GM21723 (cell line): Measurements from ENCODE around the gene ZNF630.
A peak's percentile ranks its signal among the peaks of the same experiment; 100 is the strongest.
"Not testable (repeated sequence)": the region's sequence is repeated elsewhere in the genome, so short reads cannot be mapped to it uniquely, and the experiment has no call there.

Experiments used
- ATAC-seq: cut with Tn5 transposase; IDR thresholded peaks from one replicate; pipeline ENCODE4 v1.9.1; 2021; ENCODE audit warnings: mild to moderate bottlenecking, moderate library complexity; ENCODE audit not compliant: unreplicated experiment

The ZNF630 gene

DNA sequence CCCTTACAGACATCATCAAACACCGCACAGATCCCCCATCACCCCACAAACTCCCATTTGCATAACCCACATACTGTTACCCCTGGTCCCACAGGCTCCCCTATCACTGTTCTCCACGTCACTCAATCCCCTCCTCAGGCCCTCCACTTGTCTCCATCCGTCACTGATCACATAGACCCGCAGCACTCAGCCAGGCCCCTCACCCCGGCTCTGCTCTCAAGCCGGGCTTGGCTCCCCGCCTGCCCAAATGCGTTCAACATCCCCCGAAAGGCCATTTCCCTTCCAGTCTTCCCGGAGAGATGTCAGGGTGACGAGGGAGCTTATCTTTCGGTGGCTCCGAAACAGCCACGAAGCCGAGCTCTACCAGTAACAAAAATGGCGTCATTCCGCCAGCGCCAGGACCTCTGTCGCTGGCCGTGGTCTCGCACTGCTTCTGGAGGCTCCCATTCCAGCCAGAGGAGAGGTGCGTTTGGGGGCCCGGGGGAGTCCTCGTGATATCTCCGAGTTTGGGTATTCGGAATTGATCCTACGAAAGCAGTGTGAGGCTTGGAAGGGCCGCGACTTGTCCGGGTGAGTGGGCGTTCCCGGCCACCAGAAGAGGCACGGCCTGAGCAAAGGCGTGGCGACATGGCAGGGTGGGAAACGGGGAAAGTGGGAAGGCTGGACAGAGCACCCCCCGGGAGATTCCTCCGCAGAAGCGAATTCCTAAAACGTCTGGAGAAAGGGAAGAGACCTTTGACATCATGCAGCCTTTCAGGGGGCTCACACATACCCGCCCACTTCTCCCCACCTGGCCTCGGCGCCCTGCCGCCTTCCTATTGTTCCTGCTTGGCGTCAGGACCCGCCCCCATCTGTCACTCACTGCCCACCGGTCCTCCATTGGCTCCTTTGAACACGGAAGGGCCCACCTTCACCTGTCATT, at the start of gene ZNF630:
ZNF630 (minus strand) TSS at position 577 of the 922 bp plus-strand sequence. CDS start 4,754 bp downstream, outside the sequence.
- peak; percentile 93 for ATAC-seq

DNA sequence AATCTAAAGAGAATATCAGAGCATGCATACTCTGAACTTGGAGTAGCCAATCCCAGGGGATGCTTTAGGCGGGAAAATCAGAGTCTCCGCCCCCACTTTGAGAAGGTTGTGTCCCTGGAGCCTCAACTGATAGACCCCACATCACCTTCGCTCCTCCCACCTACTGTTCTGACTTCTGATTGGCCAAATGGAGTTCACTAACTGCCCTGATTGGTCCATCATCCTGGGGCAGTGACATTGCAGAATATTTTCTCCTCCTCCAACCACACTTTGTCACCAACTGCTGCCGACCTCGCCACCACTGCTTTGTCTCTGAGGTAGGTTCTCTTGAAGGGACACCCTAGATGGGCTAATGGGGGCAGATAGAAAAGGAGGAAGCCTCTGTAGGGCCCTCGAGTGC, 36.3 kb upstream of the ZNF630 start:
- ATAC-seq = no peak

DNA sequence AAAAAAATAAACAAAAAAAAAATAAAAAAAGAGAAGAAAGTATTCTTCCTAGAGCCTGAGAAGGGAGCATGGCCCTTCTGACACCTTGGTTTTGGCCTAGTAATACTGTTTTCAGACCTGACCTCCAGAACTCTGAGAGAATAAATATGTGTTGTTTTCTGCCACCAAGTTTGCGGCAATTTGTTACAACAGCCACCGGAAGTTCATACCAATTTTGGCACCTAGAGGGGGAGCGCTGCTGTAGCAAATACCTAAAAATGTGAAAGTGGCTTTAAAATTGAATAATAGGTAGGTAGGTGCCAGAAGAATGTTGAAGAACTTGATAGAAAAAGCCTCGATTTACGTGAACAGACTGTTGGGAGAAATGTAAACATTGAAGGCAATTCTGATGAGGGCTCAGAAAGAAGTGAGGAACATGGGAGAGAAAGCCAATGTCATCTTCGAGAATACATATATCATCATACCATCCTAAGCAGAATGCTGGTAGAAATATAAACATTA, 31.5 kb upstream of the ZNF630 start:
- ATAC-seq = no peak

DNA sequence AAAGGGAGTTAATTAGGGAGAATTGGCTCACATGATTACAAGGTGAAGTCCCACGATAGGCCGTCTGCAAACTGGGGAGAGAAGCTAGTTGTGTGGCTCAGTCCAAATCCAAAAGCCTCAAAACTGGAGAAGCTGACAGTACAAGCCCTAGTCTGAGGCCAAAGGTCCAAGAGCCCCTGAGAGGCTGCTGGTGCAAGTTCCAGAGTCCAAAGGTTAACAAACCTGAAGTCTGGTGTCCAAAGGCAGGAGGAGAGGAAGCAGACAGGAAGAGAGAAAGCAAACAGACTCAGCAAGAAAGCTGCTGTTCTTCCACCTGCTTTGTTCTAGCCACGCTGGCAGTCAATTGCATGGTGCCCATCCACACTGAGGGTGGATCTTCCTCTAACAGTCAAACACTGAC, 30.0 kb upstream of the ZNF630 start:
- ATAC-seq = no peak

DNA sequence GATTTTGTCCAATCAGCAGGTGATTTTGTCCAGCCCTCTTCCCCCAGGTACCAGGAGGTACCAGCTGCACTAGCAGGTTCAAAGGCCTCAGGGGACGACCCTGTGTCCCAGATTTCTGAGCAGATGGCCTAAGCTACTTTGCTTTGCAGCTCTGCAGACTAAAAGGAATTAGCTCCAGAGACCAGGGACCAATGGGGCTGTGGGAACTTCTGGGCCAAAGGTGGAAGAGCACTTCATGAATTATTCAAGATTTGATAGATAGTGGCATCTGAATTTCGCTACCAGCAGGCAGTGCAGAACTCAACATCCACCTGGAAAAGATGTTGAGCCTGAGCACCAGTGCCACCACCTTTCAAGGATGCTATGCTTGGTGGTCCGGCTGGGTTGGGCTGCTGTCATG, 21.1 kb upstream of the ZNF630 start:
- ATAC-seq = not testable (repeated sequence)

DNA sequence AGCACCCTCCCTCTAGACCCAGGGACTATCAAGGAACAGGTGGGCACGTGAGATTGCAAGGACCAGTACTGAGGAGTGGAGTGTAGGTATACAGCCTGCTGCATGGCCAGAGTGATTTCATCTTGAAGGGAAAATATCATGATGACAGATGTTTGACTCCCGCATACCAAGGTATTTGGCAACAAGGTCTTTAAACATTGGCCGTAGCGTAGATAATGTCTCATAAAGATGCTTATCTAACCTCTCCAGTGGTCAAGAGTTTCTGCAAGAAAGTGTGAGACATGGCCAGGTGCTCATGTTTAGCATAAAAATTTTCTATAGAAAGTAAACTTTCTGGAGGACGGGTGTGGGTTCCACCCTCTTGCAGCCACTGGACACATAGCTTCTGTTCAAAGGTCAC, 18.7 kb upstream of the ZNF630 start:
- ATAC-seq = no peak

DNA sequence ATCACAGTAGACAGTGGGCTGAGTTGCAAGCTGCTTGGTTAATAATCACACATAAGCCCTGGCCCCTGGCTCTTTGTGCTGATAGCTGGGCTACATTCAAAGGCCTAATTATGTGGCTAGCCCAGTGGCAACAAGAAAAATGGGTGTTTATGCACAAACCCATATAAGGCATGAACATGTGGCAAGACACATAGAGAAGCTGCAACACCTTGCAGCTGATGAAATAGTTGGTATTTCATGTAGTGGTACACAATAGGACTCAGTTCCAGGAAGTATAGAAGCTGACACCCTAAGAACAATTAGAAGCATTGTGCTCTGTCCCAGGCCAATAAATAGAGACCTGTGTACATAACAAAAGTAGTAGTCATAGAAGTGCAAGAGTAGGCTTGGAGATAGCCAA, 14.6 kb upstream of the ZNF630 start:
- no peak for ATAC-seq

DNA sequence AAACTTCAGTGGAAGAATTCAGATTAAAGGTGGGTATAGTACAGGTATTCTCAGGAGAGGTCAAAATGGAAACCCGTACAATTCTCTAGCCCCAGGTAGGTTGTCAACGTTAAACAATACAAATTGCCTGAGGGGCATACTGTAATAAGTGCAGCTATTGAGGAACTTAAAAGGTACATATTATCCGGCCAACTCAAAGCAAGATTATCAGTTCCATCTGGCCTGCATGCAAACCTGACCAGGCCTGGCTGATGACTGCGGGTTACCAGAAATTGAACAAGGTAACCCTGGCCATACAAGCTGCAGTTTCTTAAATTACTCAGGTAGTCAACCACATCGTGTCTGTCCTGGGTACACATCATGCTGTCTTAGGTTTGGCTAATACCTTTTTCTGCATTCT, 12.3 kb upstream of the ZNF630 start:
- ATAC-seq = no peak

DNA sequence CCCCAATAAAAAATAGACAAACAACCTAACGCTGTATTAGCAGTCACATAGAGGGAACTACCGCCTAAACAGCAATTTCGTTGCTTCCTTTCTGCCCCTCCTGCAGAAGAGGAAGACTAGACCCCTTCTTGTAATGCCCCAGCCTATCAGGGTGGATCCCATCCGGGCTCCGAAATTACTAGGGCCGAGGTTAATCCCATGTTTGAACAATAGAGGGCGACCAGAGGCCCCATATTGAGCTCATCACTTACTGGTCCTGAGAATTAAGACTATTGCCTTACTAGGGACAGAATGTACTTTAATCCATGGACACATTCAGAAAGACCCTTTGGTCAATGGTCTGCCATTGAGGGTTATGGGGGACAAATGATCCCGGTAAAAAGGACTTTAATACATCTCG, 11.8 kb upstream of the ZNF630 start:
- ATAC-seq = peak; percentile 77

DNA sequence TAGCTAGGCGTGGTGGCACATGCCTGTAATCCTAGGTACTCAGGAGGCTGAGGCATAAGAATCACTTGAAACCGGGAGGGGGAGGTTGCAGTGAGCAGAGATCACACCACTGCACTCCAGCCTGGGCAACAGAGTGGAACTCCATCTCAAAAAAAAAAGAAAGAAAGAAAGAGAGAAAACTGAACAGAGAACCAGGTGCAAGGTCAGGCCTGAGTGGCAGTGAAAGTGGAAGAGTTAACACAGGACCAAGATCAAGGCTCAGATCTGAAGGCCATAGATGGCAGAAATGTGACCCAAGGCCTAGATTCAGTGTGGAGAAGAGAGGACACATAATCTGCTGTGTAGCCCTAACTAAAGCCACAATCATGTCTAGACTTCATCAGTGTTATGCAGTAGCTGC, 4.9 kb upstream of the ZNF630 start:
- ATAC-seq = no peak

DNA sequence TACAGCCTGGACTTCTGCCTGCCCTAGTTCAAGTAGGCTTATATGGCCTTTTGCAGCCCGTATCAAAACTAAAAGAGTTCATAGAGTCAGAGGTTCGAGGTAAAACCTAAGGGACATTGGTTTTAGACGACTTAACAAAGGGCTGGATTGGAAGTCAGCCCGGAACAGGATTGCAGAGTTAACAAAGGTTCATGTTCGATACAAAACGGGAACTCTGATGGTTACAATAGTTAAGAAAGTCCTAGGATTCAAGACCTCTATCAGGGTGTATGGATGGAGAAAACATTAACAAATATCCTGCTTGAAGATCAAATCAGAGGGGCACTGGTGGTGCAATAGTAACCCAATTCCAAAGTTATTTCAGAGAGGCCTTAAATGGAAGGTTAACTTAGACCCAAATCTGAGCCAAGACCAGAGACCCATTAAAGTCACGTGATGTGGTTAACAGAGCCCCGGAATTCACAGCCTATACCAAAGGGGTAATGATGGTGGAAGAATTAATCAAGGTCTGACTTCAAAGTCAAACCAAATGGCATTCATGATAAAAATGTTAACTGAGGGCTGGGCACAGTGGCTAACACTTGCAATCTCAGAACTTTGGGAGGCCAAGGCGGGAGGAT, 656 bp upstream of the ZNF630 start:
- ATAC-seq = no peak

DNA sequence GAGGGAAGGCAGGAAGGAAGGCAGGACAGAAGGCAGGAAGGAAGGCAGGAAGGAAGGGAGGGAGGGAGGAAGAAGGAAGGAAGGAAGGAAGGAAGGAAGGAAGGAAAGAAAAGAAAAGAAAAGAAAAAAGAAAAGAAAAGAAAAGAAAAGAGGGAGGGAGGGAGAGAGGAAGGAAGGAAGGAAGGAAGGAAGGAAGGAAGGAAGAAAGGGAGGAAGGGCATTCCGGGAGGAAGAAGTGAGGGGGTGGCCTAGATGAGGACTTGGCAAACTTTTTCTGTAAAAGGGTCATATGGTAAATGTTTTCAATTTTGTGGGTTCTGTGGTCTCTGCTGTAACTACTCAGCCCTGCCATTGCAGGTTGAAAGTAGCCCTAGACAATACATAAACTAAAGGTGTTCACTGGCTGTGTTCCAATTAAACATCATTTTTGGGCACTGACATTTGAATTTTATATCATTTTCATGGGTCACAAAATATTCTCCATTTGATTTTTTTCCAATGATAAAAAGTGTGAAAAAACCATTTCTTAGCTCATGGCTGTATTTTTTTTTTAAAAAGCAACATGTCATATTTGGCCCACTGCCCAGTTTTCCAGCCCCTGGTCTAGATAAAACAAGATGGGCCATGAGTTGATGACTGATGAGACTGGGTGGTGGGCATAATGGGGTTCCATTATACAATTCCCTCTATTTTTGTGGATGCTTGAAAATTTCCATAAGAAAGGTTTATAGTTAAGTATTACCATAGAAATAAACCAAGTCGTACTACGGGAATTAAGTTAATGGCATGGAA, 3.1 kb downstream of the ZNF630 start:
- no peak for ATAC-seq

DNA sequence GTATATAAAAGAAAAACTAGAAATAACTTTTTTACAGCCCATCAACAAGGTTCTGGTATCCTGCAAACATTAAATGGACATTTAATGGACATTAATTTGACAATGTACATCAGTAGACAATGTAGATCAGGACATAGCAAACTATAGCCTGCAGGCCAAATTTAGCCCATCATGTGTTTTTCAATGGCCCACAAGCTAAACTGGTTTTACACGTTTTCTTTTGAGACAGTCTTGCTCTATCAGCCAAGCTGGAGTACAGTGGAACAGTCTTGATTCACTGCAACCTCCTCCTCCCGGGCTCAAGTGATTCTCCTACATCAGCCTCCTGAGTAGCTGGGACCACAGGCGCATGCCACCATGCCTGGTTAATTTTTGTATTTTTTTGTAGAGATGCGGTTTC, 7.2 kb downstream of the ZNF630 start:
- no peak for ATAC-seq

DNA sequence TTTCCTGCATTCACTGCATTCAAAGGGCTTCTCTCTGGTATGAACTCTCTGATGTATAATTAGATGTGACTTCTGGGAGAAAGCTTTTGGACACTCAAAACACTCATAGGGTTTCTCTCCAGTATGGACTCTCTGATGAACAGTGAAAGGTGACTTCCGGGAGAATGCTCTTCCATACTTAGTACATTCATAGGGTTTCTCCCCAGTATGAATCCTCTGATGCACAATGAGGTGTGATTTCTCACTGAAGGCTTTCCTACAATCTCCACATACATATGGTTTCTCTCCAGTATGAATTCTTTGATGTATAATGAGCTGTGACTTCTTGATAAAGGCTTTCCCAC, 12.2 kb downstream of the ZNF630 start:
- no peak for ATAC-seq

DNA sequence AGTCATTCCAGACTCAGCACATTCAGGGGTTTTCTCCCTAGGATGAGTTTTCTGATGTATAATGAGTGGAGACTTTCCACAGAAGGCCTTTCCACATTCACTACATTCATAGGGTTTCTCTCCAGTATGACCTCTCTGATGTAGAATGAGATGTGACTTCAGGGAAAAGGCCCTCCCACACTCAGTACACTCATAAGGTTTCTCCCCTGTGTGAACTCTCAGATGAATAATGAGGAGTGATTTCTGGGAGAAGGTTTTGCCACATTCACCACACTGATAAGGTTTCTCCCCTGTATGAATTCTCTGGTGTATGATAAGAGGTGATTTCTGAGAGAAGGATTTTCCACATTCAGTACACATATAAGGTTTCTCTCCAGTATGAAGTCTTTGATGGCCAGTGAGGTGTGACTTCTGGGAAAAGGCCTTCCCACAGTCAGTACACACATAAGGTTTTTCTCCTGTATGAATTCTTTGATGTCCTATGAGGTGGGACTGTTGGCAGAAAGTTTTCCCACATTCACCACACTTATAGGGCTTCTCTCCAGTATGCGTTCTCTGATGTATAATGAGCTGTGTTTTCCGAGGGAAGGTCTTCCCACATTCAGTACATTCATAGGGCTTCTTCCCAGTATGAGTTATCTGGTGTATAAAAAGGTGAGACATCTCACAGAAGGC, 12.7 kb downstream of the ZNF630 start:
- ATAC-seq = no peak

DNA sequence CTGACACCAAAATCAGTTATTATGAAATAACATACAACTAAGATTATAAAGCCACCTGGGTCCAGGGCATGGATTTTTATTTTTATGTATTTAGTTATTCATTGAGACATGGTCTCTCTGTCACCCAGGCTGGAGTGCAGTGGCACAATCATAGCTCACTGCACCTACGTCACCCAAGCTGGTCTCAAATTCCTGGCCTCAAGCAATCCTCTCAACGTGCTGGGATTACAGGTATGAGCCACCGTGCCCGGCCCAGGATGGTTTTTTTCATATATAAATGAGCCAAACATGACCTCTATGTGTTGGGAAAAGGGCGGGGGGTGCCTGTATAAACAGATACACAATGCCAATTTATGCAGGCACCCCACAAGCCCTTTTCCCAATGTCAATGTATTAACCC, 24.6 kb downstream of the ZNF630 start:
- no peak for ATAC-seq

DNA sequence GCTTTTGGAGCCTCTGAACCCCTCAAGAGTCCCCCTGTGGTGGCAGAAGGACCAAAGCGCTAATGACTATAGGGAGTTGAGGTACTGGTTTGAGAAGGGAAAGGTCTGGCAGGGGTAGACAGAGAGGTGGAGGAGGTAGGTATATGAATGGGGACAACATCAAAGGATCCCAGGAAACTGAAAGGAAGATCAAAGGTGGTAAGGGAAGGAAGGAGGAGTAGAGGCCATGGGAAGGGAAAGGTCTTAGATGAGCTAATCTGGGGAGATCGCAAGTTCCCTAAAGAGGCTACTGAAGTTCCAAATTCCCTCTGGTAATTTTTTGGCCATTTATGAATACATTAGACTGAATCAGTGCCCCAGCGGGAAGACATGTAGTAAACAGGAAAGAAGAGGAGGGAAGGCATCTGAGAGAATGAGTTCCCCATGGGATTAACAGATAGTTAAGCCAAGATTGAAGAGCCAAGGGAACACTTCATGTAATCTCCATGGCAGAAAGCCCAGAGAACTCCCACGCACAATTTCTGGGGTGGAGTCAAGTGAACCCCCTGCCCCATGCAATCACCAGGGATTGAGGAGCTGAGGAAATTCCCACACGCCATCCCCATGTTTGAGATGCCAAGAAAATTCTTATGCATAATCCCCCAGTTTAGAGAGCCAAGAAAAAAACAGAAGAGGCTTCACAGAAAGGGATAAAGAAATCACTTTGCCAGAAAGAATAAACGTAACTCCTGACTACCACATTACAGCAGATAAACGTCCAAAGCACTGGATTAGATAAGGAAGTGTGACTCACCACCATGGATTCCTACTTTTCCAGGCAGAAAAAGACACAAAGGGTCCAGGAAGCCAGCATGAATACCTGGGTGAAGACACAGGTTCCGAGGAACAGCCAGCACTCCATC, 25.8 kb downstream of the ZNF630 start:
- no peak for ATAC-seq

DNA sequence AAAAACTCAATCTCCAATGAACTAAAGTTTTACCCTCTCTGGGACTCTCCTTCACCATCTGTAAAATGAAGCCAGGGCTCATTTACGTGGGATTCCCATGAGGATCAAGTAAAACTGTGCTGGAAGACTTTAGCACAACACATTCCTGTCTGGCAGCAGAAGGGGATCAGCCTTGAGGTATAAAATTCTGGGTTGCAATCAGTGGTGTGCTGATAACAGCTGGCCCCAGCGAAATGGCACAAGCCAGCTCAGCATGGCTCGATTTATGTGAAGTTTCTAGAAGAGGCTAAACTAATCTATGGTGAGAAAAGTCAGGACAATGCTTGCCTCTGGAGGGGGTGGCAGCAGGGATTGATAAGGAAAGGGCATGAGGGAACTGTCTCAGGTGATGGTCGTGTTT, 28.4 kb downstream of the ZNF630 start:
- no peak for ATAC-seq

DNA sequence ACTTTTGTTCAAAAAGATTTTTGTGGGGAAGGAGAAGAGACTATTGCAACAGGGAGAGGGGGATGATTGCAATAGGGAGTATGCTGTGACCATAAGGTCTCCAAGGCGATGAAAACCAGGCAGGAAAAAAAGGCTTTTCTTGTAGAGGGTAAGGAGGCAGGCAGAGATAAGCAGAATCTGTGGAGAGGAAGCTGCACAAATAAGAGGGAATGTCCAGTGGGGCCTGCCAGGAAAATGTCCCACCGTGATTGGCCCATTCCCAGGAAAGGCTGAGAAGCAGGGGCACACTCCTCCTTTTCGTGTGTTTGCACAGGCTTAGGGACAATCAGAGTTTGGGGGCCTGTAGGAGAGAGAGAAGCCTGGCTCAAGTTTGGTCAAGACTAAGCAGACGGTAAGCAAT, 35.5 kb downstream of the ZNF630 start:
- ATAC-seq = no peak

DNA sequence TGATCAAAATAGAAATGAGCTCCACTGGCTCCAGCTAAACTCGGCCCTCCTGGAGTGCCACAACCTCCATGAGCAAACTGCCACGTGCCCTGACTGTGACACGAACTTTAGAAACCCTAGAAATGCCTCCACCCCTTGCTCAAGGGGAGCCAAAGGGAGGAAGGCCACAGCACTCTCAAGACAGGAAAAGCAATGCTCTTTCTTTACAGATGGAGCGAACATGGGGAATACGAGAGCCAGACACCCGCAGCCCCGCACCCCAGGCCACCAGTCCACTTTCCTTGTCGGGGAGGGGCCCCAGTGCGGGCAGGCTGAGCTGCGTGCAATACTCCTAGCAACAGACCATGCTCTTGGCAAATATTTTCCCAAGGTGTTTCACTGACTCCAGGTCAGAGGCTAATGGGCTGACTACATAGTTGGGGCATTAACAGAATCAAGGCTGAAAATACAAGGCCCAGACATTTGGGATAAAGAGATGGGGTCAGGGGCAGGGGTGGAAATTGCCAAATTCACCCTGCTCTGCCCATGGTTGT, 40.7 kb downstream of the ZNF630 start:
- not testable (repeated sequence) for ATAC-seq
